NT2/D1 (cell line): ENCODE data around the gene FUCA1.
A peak's percentile ranks its signal among the peaks of the same experiment; 100 is the strongest.

Experiments
- DNase-seq: peaks from one replicate; pipeline ENCODE4 v3.0.0-alpha.2; 2011; ENCODE audit warnings: low read depth, low spot score
- H3K27me3 ChIP-seq: 2 replicates; pipeline ENCODE4 v1.6.0; 2011; ENCODE audit warnings: mild to moderate bottlenecking; ENCODE audit not compliant: insufficient read length, insufficient read depth
- H3K36me3 ChIP-seq: 2 replicates; pipeline ENCODE4 v1.6.1; 2011; ENCODE audit warnings: mild to moderate bottlenecking, low read length, mixed read lengths; ENCODE audit not compliant: insufficient read depth, insufficient read length
- H3K4me1 ChIP-seq: 2 replicates; pipeline ENCODE4 v1.5.1; 2011; ENCODE audit not compliant: insufficient read depth, insufficient read length
- H3K4me3 ChIP-seq: 2 replicates; pipeline ENCODE4 v1.5.1; 2011; ENCODE audit warnings: low read depth; ENCODE audit not compliant: insufficient read length
- H3K9ac ChIP-seq: 2 replicates; pipeline ENCODE4 v1.6.0; 2011; ENCODE audit warnings: low read depth; ENCODE audit not compliant: insufficient read length
- H3K9me3 ChIP-seq: 2 replicates; pipeline ENCODE4 v1.5.1; 2011; ENCODE audit warnings: mild to moderate bottlenecking, low read length; ENCODE audit not compliant: insufficient read depth
- SUZ12 ChIP-seq: IDR thresholded peaks from 2 replicates; pipeline ENCODE4 v1.6.1; 2011; ENCODE audit not compliant: insufficient read length, insufficient read depth; ENCODE audit errors: extremely low read depth
- YY1 ChIP-seq: IDR thresholded peaks from 2 replicates; pipeline ENCODE4 v1.6.1; 2011; ENCODE audit not compliant: insufficient read length, insufficient read depth
- ZNF274 ChIP-seq: IDR thresholded peaks from 2 replicates; pipeline ENCODE4 v1.6.1; 2011; ENCODE audit warnings: mild to moderate bottlenecking, low read depth, low read length

FUCA1 gene

GRCh38 chr1:23875382-23875781, 7.3 kb upstream of the FUCA1 start:
- Histone ChIP-seq H3K4me3 (no peak overlapping the region), H3K9me3 (peaks cover 31% of the 10 kb centered on the region), H3K4me1 (no peaks in the 10 kb centered on the region), H3K27me3 (no peaks in the 10 kb centered on the region), H3K36me3 (no peaks in the 10 kb centered on the region), H3K9ac (no peak overlapping the region)
- no peak for DNase-seq
- TF ChIP-seq ZNF274 (no peak), YY1 (no peak), SUZ12 (no peak)

GRCh38 chr1:23872421-23872820, 4.3 kb upstream of the FUCA1 start:
- Histone ChIP-seq H3K9ac (no peak overlapping the region), H3K4me3 (no peak overlapping the region), H3K36me3 (no peaks in the 10 kb centered on the region), H3K4me1 (no peaks in the 10 kb centered on the region), H3K9me3 (peaks cover 6% of the 10 kb centered on the region; the same call in 1 of the 2 replicates), H3K27me3 (peaks cover 22% of the 10 kb centered on the region)
- TF ChIP-seq ZNF274 (no peak), SUZ12 (no peak), YY1 (no peak)
- no peak for DNase-seq

DNA sequence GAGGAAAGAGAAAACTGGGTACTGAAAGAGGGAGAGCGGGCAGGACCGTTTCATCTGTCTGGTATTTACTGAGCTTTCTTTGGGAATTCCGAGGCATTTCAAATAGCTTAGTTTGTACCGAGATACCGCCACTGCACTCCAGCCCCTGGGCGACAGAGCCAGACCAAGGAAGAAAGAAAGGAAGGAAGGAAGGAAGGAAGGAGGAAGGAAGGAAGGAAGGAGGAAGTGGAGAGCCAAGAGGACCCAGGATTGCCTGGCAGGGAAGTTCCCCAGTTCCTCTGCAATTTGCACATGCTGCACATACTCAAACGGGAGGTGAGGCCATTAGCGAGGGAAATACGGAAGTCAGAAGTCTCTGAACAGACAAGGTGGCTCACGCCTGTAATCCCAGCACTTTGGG, 961 bp upstream of the FUCA1 start:
- DNase-seq, result no peak
- no peaks in the 10 kb centered on the region for H3K4me1 ChIP-seq
- TF ChIP-seq ZNF274, result no peak
- no peak for TF ChIP-seq YY1
- TF ChIP-seq SUZ12, result no peak
- H3K4me3 ChIP-seq, result no peak overlapping the region
- H3K36me3 ChIP-seq, result no peaks in the 10 kb centered on the region
- H3K27me3 ChIP-seq, result peaks cover 42% of the 10 kb centered on the region
- no peak overlapping the region for H3K9ac ChIP-seq
- no peaks in the 10 kb centered on the region for H3K9me3 ChIP-seq

- no peaks in the 10 kb centered on the region for H3K36me3 ChIP-seq
- H3K9me3 ChIP-seq, result no peaks in the 10 kb centered on the region
- peaks cover 42% of the 10 kb centered on the region for H3K27me3 ChIP-seq
- H3K4me3 ChIP-seq, result no peak overlapping the region
- no peaks in the 10 kb centered on the region for H3K4me1 ChIP-seq
- H3K9ac ChIP-seq, result no peak overlapping the region
- no peak for DNase-seq
- TF ChIP-seq SUZ12 (no peak), YY1 (no peak)
Measured at GRCh38 chr1:23868557-23869016, 497 bp upstream of the FUCA1 start.

GRCh38 chr1:23867542-23867894, 572 bp downstream of the FUCA1 start:
- Histone ChIP-seq H3K27me3 (peaks cover 42% of the 10 kb centered on the region), H3K4me3 (peak overlapping the region; percentile 78), H3K9me3 (no peaks in the 10 kb centered on the region), H3K36me3 (no peaks in the 10 kb centered on the region), H3K4me1 (no peaks in the 10 kb centered on the region), H3K9ac (peak overlapping the region; percentile 88)
- TF ChIP-seq SUZ12 (no peak), YY1 (no peak), ZNF274 (no peak)
- DNase-seq, result no peak

DNA sequence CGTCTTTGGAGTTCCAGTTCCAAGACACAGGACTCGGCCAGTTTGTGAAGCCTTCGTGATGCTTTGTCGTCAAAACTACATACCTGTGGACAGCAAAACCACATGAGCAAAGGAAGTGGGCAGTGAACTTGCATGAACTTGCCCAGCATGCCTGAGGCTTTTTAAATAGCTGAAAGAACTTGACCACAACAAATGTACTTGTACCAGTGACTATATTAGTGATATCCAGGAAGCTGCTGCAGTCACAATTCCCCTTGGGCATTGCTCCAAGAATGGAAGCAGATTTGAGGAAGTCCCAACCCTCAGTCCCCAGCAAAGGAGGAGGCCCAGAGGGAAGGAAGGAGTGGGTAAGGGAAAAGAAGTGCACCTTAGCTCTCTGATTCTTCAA, 2.6 kb downstream of the FUCA1 start:
- Histone ChIP-seq H3K27me3 (peaks cover 42% of the 10 kb centered on the region), H3K9me3 (no peaks in the 10 kb centered on the region), H3K4me1 (no peaks in the 10 kb centered on the region), H3K9ac (no peak overlapping the region), H3K36me3 (no peaks in the 10 kb centered on the region), H3K4me3 (no peak overlapping the region)
- no peak for TF ChIP-seq ZNF274
- no peak for DNase-seq

GRCh38 chr1:23864801-23865542, 3.1 kb downstream of the FUCA1 start:
- H3K9ac ChIP-seq, result no peak overlapping the region

More at GRCh38 chr1:23864801-23865542, 3.1 kb downstream of the FUCA1 start:
- H3K4me3 ChIP-seq, result no peak overlapping the region
- H3K36me3 ChIP-seq, result no peaks in the 10 kb centered on the region
- TF ChIP-seq YY1, result no peak
- TF ChIP-seq SUZ12, result no peak
- no peak for TF ChIP-seq ZNF274
- H3K27me3 ChIP-seq, result peaks cover 42% of the 10 kb centered on the region
- DNase-seq, result no peak
- no peaks in the 10 kb centered on the region for H3K9me3 ChIP-seq
- no peaks in the 10 kb centered on the region for H3K4me1 ChIP-seq
